ENCODE measurements around the gene LRRC27. TPM values are rescaled to one million over a fixed set of nuclear protein-coding genes. Genes with fewer than 3 reads are reported as not detected.

LRRC27 gene
- total RNA-seq, 1 donor from 2014 or later = 14.2 TPM

- no peak for TF ChIP-seq CTCF (conservative IDR thresholded peaks at IDR 0.05)
- H3K36me3 Mint-ChIP-seq = peaks cover 4% of the 10 kb centered on the region
- no peak overlapping the region for H3K4me3 Mint-ChIP-seq
- DNase-seq (ENCODE audit: extremely low spot score, unreplicated experiment) = no peak
- peaks cover 28% of the 10 kb centered on the region for H3K4me1 Mint-ChIP-seq (ENCODE audit: unreplicated experiment)
- H3K9me3 Mint-ChIP-seq = no peaks in the 10 kb centered on the region
- no peak overlapping the region for H3K27ac Mint-ChIP-seq
- peaks cover 3% of the 10 kb centered on the region for H3K27me3 Mint-ChIP-seq
Observed at GRCh38 chr10:132381741-132382140, 49.7 kb downstream of the LRRC27 start.

- H3K27me3 Mint-ChIP-seq = no peaks in the 10 kb centered on the region
- no peak overlapping the region for H3K4me3 Mint-ChIP-seq
- DNase-seq (ENCODE audit: extremely low spot score, unreplicated experiment) = no peak
- no peaks in the 10 kb centered on the region for H3K9me3 Mint-ChIP-seq
- peaks cover 25% of the 10 kb centered on the region for H3K4me1 Mint-ChIP-seq (ENCODE audit: unreplicated experiment)
- TF ChIP-seq CTCF (conservative IDR thresholded peaks at IDR 0.05) = no peak
- H3K36me3 Mint-ChIP-seq = peaks cover 4% of the 10 kb centered on the region
- no peak overlapping the region for H3K27ac Mint-ChIP-seq
Observed at GRCh38 chr10:132382231-132382922, 50.4 kb downstream of the LRRC27 start.

- peaks cover 29% of the 10 kb centered on the region for H3K4me1 Mint-ChIP-seq (ENCODE audit: unreplicated experiment)
- H3K4me3 Mint-ChIP-seq = no peak overlapping the region
- no peak for DNase-seq (ENCODE audit: extremely low spot score, unreplicated experiment)
- no peak for TF ChIP-seq CTCF (conservative IDR thresholded peaks at IDR 0.05)
- H3K27ac Mint-ChIP-seq = no peak overlapping the region
- H3K36me3 Mint-ChIP-seq = peaks cover 4% of the 10 kb centered on the region
- H3K9me3 Mint-ChIP-seq = no peaks in the 10 kb centered on the region
- no peaks in the 10 kb centered on the region for H3K27me3 Mint-ChIP-seq
Observed at GRCh38 chr10:132383101-132383500, 51.1 kb downstream of the LRRC27 start.

- no peak for TF ChIP-seq CTCF (conservative IDR thresholded peaks at IDR 0.05)
- no peak overlapping the region for H3K27ac Mint-ChIP-seq
Observed at GRCh38 chr10:132383751-132384196, 51.8 kb downstream of the LRRC27 start.

GRCh38 chr10:132384618-132385388, 52.8 kb downstream of the LRRC27 start:
- Mint-ChIP-seq H3K27ac (no peak overlapping the region), H3K9me3 (no peaks in the 10 kb centered on the region), H3K36me3 (no peaks in the 10 kb centered on the region), H3K4me1 (ENCODE audit: unreplicated experiment) (peaks cover 26% of the 10 kb centered on the region), H3K27me3 (no peaks in the 10 kb centered on the region), H3K4me3 (no peak overlapping the region)
- no peak for TF ChIP-seq CTCF (conservative IDR thresholded peaks at IDR 0.05)
- no peak for DNase-seq (ENCODE audit: extremely low spot score, unreplicated experiment)

More at GRCh38 chr10:132383751-132384196, 51.8 kb downstream of the LRRC27 start:
- peaks cover 29% of the 10 kb centered on the region for H3K4me1 Mint-ChIP-seq (ENCODE audit: unreplicated experiment)
- peaks cover 4% of the 10 kb centered on the region for H3K36me3 Mint-ChIP-seq
- no peaks in the 10 kb centered on the region for H3K27me3 Mint-ChIP-seq
- DNase-seq (ENCODE audit: extremely low spot score, unreplicated experiment) = no peak
- H3K4me3 Mint-ChIP-seq = no peak overlapping the region
- no peaks in the 10 kb centered on the region for H3K9me3 Mint-ChIP-seq
